Epithelial cell of esophagus (primary cell): Measurements from ENCODE around the gene SATB1.
"Not testable (repeated sequence)": the region's sequence is repeated elsewhere in the genome, so short reads cannot be mapped to it uniquely, and the experiment has no call there.

Source experiments
- DNase-seq: peaks from one replicate; pipeline ENCODE4 v3.0.0; 2010; ENCODE audit warnings: low read depth
- H3K4me3 ChIP-seq: 2 replicates; pipeline ENCODE4 v1.5.1; 2011; ENCODE audit warnings: mild to moderate bottlenecking, low read length, control low read depth
- CTCF ChIP-seq: IDR thresholded peaks from 2 replicates; pipeline ENCODE4 v1.5.1; 2011; ENCODE audit warnings: low read depth, mild to moderate bottlenecking, low read length, control low read depth, inconsistent platforms; ENCODE audit not compliant: insufficient read depth; ENCODE audit errors: missing control alignments

Gene SATB1

GRCh38 chr3:18424729-18425640 lies at the start of gene SATB1:
SATB1 (minus strand) TSS chr3:18425339; CDS start chr3:18420967, 4,372 bp downstream.
- peak within 1 kb of the TSS; percentile 78 for H3K4me3 ChIP-seq
- DNase-seq: peak; percentile 50
- TF ChIP-seq CTCF: no peak

GRCh38 chr3:18474202-18474601 lies 49.1 kb upstream of the SATB1 start:
- no peak for DNase-seq
- no peak overlapping the region for H3K4me3 ChIP-seq
- TF ChIP-seq CTCF: no peak

- no peak overlapping the region for H3K4me3 ChIP-seq
- TF ChIP-seq CTCF: no peak
- no peak for DNase-seq
Observed at GRCh38 chr3:18469775-18470174, 44.6 kb upstream of the SATB1 start.

GRCh38 chr3:18466136-18466535 lies 41.0 kb upstream of the SATB1 start:
- DNase-seq: no peak
- H3K4me3 ChIP-seq: no peak overlapping the region
- no peak for TF ChIP-seq CTCF

GRCh38 chr3:18454766-18455165 lies 29.6 kb upstream of the SATB1 start:
- TF ChIP-seq CTCF: no peak
- DNase-seq: no peak
- H3K4me3 ChIP-seq: no peak overlapping the region

GRCh38 chr3:18449618-18450017 lies 24.5 kb upstream of the SATB1 start:
- not testable (repeated sequence) for DNase-seq, H3K4me3 ChIP-seq

- no peak for DNase-seq
- no peak overlapping the region for H3K4me3 ChIP-seq
- no peak for TF ChIP-seq CTCF
Observed at GRCh38 chr3:18447720-18448119, 22.6 kb upstream of the SATB1 start.
